Cardiac muscle cell (in vitro differentiated cells and primary cell): ENCODE data around the gene MAOA. TPM values are rescaled to one million over a fixed set of nuclear protein-coding genes. Genes with fewer than 3 reads are reported as not detected.

Source experiments
- DNase-seq, 2 donors: peaks; one replicate each; pipeline versions ENCODE4 v3.0.0 to v3.0.0-alpha.2; 2010 to 2017; ENCODE audit warnings: low read depth in 1 of 2, low spot score in 1 of 2
- H3K27ac ChIP-seq: fragments of 200-600 bp; sonication (generic); 2 replicates; pipeline ENCODE4 v1.5.1; 2016
- H3K27me3 ChIP-seq: fragments of 200-600 bp; sonication (generic); 2 replicates; pipeline ENCODE4 v1.6.0; 2016; ENCODE audit warnings: control low read depth
- H3K36me3 ChIP-seq: fragments of 200-600 bp; sonication (generic); 2 replicates; pipeline ENCODE4 v1.5.1; 2016; ENCODE audit warnings: control low read depth
- H3K4me1 ChIP-seq: fragments of 200-600 bp; sonication (generic); 2 replicates; pipeline ENCODE4 v1.8.1; 2017; ENCODE audit warnings: low read depth, mild to moderate bottlenecking, mixed run types
- H3K4me3 ChIP-seq: fragments of 200-600 bp; sonication (generic); 2 replicates; pipeline ENCODE4 v1.5.1; 2016; ENCODE audit warnings: mild to moderate bottlenecking
- H3K9me3 ChIP-seq: fragments of 200-600 bp; sonication (generic); 2 replicates; pipeline ENCODE4 v1.5.1; 2017; ENCODE audit warnings: low read depth, mild to moderate bottlenecking, control low read depth
- CTCF ChIP-seq: IDR thresholded peaks from 2 replicates; pipeline ENCODE4 v1.5.1; 2012; ENCODE audit warnings: low read depth, mild to moderate bottlenecking, low read length
- polyA plus RNA-seq: library from polyadenylated mRNA; unstranded; fragments of >200 nt; fragmentation: Nextera tagmentation; extraction: Ambion mirVana; gene quantifications from 2 replicates; pipeline ENCODE4 v1.2.1, GENCODE V29; 2016
- total RNA-seq: library from RNA; depleted of rRNA; stranded (reverse); fragments of >200 nt; gene quantifications from 2 replicates; pipeline ENCODE4 v1.2.3, GENCODE V29; 2016

The MAOA gene
- total and polyA plus RNA-seq, 2 experiments from 2014 or later = 6.7 to 10.3 TPM

DNA sequence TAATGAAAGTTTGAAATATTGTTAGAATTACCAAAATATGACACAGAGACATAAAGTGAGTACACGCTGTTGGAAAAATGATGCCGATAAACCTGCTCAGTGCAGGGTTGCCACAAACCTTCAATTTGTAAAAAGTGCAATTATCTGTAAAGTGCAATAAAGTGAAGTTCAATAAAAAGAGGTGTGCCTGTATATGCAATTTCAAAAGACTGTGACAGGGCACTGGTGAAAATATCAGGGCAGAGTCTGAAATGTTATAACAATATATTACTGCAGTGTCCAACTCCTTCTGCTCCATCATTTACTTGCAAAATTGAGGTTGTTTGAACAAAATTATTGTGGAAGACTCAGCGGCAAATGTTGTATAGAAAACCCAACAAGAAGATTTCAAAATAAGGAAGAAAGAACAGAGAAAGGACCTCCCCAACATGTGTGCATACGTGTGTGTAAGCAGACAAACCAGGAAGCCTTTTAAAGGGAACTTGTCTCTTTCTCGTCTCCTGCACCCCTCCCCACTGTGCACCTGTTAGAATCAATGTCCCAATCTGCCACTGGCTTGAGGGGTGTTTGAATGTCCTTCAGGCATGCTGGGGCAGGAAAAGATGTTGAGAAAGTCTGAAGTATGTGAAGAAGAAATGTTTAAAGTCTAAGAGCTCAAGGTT, 130.0 kb downstream of the MAOA start:
- H3K36me3 ChIP-seq = no peaks in the 10 kb centered on the region
- no peak for TF ChIP-seq CTCF
- H3K4me1 ChIP-seq = no peaks in the 10 kb centered on the region
- H3K4me3 ChIP-seq = no peak overlapping the region
- H3K9me3 ChIP-seq = no peaks in the 10 kb centered on the region
- H3K27me3 ChIP-seq = no peaks in the 10 kb centered on the region
- DNase-seq = no peak
- H3K27ac ChIP-seq = no peak overlapping the region

Other genes with a start within 250 kb of the MAOA start
- gene MAOB, start 226.2 kb downstream of the MAOA start, total RNA-seq = 0.67 and 1.2 TPM in 2 replicates
- 2.6 and 6.3 TPM in 2 replicates for gene MAOB, start 226.2 kb downstream of the MAOA start, polyA plus RNA-seq